ENCODE data around the gene THUMPD3.

THUMPD3 gene

GRCh38 chr3:9399746-9400145 lies 36.9 kb downstream of the THUMPD3 start:
- no peaks in the 10 kb centered on the region for H3K9me2 ChIP-seq (replicated peaks; ENCODE audit: low read depth, low read length)
- peaks cover 53% of the 10 kb centered on the region for H3K4me1 ChIP-seq (ENCODE audit: insufficient read depth, low read length, poor library complexity, severe bottlenecking)
- TF ChIP-seq, protein P1, sequence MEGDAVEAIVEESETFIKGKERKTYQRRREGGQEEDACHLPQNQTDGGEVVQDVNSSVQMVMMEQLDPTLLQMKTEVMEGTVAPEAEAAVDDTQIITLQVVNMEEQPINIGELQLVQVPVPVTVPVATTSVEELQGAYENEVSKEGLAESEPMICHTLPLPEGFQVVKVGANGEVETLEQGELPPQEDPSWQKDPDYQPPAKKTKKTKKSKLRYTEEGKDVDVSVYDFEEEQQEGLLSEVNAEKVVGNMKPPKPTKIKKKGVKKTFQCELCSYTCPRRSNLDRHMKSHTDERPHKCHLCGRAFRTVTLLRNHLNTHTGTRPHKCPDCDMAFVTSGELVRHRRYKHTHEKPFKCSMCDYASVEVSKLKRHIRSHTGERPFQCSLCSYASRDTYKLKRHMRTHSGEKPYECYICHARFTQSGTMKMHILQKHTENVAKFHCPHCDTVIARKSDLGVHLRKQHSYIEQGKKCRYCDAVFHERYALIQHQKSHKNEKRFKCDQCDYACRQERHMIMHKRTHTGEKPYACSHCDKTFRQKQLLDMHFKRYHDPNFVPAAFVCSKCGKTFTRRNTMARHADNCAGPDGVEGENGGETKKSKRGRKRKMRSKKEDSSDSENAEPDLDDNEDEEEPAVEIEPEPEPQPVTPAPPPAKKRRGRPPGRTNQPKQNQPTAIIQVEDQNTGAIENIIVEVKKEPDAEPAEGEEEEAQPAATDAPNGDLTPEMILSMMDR (conservative IDR thresholded peaks at IDR 0.05; ENCODE audit: low read length): no peak
- no peak for TF ChIP-seq EZH2phosphoT487 (IDR thresholded peaks at IDR 0.05; ENCODE audit: borderline replicate concordance)
- peak overlapping the region; percentile 96 for H3K4me2 ChIP-seq (ENCODE audit: low read depth, low read length, poor library complexity, severe bottlenecking)
- peaks cover 6% of the 10 kb centered on the region; the same call in 1 of the 2 replicates for H3F3A ChIP-seq (ENCODE audit: low read depth)
- H3K4me3 ChIP-seq (ENCODE audit: low read length, poor library complexity, severe bottlenecking): peak overlapping the region; percentile 81
- peaks cover 85% of the 10 kb centered on the region for H3K79me2 ChIP-seq (ENCODE audit: insufficient read depth, low read length)
- H4K20me1 ChIP-seq (ENCODE audit: insufficient read depth, low read length, poor library complexity, severe bottlenecking): peaks cover 83% of the 10 kb centered on the region
- no peaks in the 10 kb centered on the region for H3K9me3 ChIP-seq (ENCODE audit: insufficient read depth, low read depth, low read length)
- H3K27me3 ChIP-seq (ENCODE audit: insufficient read depth, low read length, poor library complexity, severe bottlenecking): peaks cover 5% of the 10 kb centered on the region
- H3K36me3 ChIP-seq (ENCODE audit: insufficient read depth, low read length): peaks cover 2% of the 10 kb centered on the region; the same call in 1 of the 2 replicates
- peak overlapping the region; percentile 98 for H3K9ac ChIP-seq (ENCODE audit: low read depth, low read length, poor library complexity, severe bottlenecking)
- no peak overlapping the region for H2AFZ ChIP-seq (ENCODE audit: low read length)

GRCh38 chr3:9400616-9401015 lies 37.8 kb downstream of the THUMPD3 start:
- peaks cover 83% of the 10 kb centered on the region for H4K20me1 ChIP-seq (ENCODE audit: insufficient read depth, low read length, poor library complexity, severe bottlenecking)
- no peak overlapping the region for H2AFZ ChIP-seq (ENCODE audit: low read length)
- H3K79me2 ChIP-seq (ENCODE audit: insufficient read depth, low read length): peaks cover 85% of the 10 kb centered on the region
- peaks cover 5% of the 10 kb centered on the region; the same call in 1 of the 2 replicates for H3F3A ChIP-seq (ENCODE audit: low read depth)
- H3K9me3 ChIP-seq (ENCODE audit: insufficient read depth, low read depth, low read length): no peaks in the 10 kb centered on the region
- no peaks in the 10 kb centered on the region for H3K9me2 ChIP-seq (replicated peaks; ENCODE audit: low read depth, low read length)
- H3K4me1 ChIP-seq (ENCODE audit: insufficient read depth, low read length, poor library complexity, severe bottlenecking): peaks cover 53% of the 10 kb centered on the region
- no peaks in the 10 kb centered on the region for H3K36me3 ChIP-seq (ENCODE audit: insufficient read depth, low read length)
- TF ChIP-seq, protein P1 (conservative IDR thresholded peaks at IDR 0.05; ENCODE audit: low read length): no peak
- TF ChIP-seq EZH2phosphoT487 (IDR thresholded peaks at IDR 0.05; ENCODE audit: borderline replicate concordance): no peak
- H3K9ac ChIP-seq (ENCODE audit: low read depth, low read length, poor library complexity, severe bottlenecking): peak overlapping the region; percentile 98
- H3K4me2 ChIP-seq (ENCODE audit: low read depth, low read length, poor library complexity, severe bottlenecking): peak overlapping the region; percentile 96
- H3K27me3 ChIP-seq (ENCODE audit: insufficient read depth, low read length, poor library complexity, severe bottlenecking): peaks cover 5% of the 10 kb centered on the region
- H3K4me3 ChIP-seq (ENCODE audit: low read length, poor library complexity, severe bottlenecking): peak overlapping the region; percentile 81

DNA sequence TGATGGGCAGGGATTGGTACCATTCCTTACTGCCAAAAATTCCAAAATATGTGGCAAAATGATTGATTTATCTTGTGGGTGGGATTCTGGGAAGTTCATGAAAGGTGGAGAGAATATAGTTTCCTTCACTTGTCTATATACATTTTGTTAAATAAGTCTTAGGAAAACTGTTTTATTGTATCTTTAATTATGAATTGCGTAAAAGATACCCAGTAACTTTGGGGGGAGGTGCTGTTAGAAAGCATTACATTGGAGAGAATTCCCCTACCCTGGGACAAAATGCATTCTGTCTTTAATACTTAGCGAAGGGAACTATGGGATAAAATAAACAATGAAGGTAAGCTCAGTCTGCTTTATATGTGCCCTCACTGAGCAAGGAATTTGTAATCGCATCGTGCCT lies 39.1 kb downstream of the THUMPD3 start:
- TF ChIP-seq, protein P1 (conservative IDR thresholded peaks at IDR 0.05; ENCODE audit: low read length): no peak
- no peak for TF ChIP-seq EZH2phosphoT487 (IDR thresholded peaks at IDR 0.05; ENCODE audit: borderline replicate concordance)
- Histone ChIP-seq H3K4me3 (ENCODE audit: low read length, poor library complexity, severe bottlenecking) (peak overlapping the region; percentile 81), H3K79me2 (ENCODE audit: insufficient read depth, low read length) (peaks cover 94% of the 10 kb centered on the region), H4K20me1 (ENCODE audit: insufficient read depth, low read length, poor library complexity, severe bottlenecking) (peaks cover 92% of the 10 kb centered on the region), H3K4me2 (ENCODE audit: low read depth, low read length, poor library complexity, severe bottlenecking) (peak overlapping the region; percentile 96), H3K27me3 (ENCODE audit: insufficient read depth, low read length, poor library complexity, severe bottlenecking) (peaks cover 5% of the 10 kb centered on the region), H3K9ac (ENCODE audit: low read depth, low read length, poor library complexity, severe bottlenecking) (peak overlapping the region; percentile 98), H3K9me2 (replicated peaks; ENCODE audit: low read depth, low read length) (no peaks in the 10 kb centered on the region), H2AFZ (ENCODE audit: low read length) (no peak overlapping the region), H3K4me1 (ENCODE audit: insufficient read depth, low read length, poor library complexity, severe bottlenecking) (peaks cover 60% of the 10 kb centered on the region), H3K36me3 (ENCODE audit: insufficient read depth, low read length) (no peaks in the 10 kb centered on the region), H3K9me3 (ENCODE audit: insufficient read depth, low read depth, low read length) (no peaks in the 10 kb centered on the region), H3F3A (ENCODE audit: low read depth) (no peaks in the 10 kb centered on the region)
